ENCODE data around the gene NOD2. TPM values are rescaled to one million over a fixed set of nuclear protein-coding genes. Genes with fewer than 3 reads are reported as not detected.

Gene NOD2
- total RNA-seq, 1 donor from 2014 or later = 9.4 TPM

- intact Hi-C loops (cut with micrococcal nuclease) = no loop called here
These were observed 81.6 kb downstream of the NOD2 start for GRCh38 chr16:50774960-50775359.

- intact Hi-C loops (cut with micrococcal nuclease) = no loop called here
These were observed 82.6 kb downstream of the NOD2 start for GRCh38 chr16:50776037-50776436.

GRCh38 chr16:50778284-50779163, 85.1 kb downstream of the NOD2 start:
- intact Hi-C loops (cut with micrococcal nuclease) = loop anchor here (2.0 kb wide), 1 partner anchor 14 kb away; no protein-coding TSS in a partner anchor

- intact Hi-C loops (cut with micrococcal nuclease) = loop anchor here (1.0 kb wide), 1 partner anchor 29 kb away; no protein-coding TSS in a partner anchor
These were observed 87.6 kb downstream of the NOD2 start for GRCh38 chr16:50781043-50781442.

- intact Hi-C loops (cut with micrococcal nuclease) = loop anchor here (1.0 kb wide), 1 partner anchor 29 kb away; no protein-coding TSS in a partner anchor
These were observed 88.1 kb downstream of the NOD2 start for GRCh38 chr16:50781518-50781917.

Other genes starting within 250 kb of the NOD2 start
- gene NKD1, start 145.2 kb upstream of the NOD2 start, total RNA-seq = 1.0 and 1.5 TPM in 2 replicates
- gene SNX20, start 12.3 kb upstream of the NOD2 start, total RNA-seq = 92.3 and 93.0 TPM in 2 replicates
- 343 and 355 TPM in 2 replicates for gene CYLD, start 48.5 kb downstream of the NOD2 start, total RNA-seq

All from T-helper 1 cell treated with Interleukin-12 subunit alpha and Interleukin-12 subunit beta and Interleukin-4 antibody, amounts not matched to agents 30 ng/mL and 1 ng/mL, for 36 hours (primary cell).